GM12801 (cell line): ENCODE measurements around the gene SLC35B1.

ENCODE experiments used
- TF ChIP-seq, protein P1 (sequence below): IDR thresholded peaks from one replicate; pipeline ENCODE4 v1.5.1; 2011; ENCODE audit warnings: control low read depth; ENCODE audit not compliant: insufficient read length; ENCODE audit errors: extremely low read depth

SLC35B1 gene

GRCh38 chr17:49722066-49722465, 14.3 kb upstream of the SLC35B1 start:
- TF ChIP-seq, protein P1, sequence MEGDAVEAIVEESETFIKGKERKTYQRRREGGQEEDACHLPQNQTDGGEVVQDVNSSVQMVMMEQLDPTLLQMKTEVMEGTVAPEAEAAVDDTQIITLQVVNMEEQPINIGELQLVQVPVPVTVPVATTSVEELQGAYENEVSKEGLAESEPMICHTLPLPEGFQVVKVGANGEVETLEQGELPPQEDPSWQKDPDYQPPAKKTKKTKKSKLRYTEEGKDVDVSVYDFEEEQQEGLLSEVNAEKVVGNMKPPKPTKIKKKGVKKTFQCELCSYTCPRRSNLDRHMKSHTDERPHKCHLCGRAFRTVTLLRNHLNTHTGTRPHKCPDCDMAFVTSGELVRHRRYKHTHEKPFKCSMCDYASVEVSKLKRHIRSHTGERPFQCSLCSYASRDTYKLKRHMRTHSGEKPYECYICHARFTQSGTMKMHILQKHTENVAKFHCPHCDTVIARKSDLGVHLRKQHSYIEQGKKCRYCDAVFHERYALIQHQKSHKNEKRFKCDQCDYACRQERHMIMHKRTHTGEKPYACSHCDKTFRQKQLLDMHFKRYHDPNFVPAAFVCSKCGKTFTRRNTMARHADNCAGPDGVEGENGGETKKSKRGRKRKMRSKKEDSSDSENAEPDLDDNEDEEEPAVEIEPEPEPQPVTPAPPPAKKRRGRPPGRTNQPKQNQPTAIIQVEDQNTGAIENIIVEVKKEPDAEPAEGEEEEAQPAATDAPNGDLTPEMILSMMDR, result no peak

DNA sequence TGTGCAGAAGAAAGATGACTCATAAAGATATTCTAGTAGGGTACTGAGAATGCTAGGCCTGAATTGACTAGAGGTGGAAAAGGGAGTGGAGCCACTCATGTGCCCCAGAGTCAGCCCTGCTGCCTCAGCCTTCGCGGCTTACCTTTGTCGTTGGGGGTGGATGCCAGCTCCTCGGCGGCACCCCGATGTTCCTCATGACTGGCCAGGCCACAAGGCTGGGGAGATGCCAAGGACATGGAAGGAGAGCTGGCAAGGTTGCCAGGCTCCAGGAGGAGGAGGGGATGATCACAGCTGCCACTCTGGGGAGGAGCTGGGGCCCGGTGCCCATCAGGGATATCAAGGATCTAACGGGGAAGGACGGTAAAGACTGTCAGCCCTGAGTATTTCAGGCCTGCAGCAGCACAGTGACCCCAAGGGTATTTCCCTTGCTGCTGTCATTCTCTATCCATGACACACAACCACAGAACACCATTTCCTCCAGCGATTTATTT, 9.7 kb upstream of the SLC35B1 start:
- TF ChIP-seq, protein P1, result no peak

DNA sequence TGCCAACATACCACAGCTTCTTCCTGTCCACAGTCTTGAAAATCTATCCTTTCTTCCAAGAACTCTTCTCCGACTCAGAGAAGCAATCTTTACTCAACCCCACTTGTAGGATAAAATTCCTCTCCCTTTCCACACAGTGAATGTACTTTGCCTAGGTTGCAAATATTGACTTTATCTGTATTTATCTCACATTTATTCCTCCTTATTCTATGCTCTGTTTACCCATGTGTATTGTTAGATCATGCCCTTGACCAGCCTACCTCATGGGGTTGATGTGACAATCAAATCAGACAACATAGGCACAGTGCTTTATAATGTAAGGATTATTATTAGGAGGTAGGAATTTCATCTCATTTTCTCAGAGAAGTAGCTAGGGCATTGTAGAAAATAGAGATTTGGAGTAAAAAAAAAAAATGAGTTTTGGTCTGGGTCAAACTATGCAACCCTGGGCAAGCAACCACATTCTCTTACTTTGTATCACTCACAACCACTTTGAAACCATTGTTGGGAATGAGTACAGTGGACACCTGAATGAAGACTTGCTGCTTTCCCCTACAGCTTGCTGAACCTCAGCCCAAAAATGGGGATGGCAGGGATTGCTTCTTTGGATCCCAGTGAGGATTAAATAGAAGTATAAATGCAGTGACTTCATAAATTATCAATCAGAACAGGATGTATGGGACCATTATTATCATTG, 9.1 kb upstream of the SLC35B1 start:
- TF ChIP-seq, protein P1, result no peak

- TF ChIP-seq, protein P1, result no peak
These were observed 8.0 kb upstream of the SLC35B1 start for GRCh38 chr17:49715717-49716279.

DNA sequence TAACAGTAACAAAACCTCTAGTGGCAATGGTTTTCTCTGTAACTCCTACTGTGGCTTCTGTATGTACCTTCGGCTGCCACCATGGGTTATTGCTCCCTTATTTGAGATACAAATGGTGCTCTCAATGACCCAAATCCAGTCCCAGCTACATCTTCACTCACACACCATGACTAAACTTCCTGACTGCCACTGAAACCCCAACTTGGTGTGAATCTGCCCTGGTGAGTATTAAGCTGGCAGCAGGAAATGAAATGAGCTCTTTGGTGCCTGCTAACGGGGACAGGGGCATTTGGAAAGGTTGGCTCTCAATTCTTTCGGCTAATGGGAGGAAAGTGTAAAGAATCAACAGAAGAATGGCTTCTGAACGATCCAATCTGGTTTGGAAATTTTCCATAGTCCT, 7.5 kb upstream of the SLC35B1 start:
- TF ChIP-seq, protein P1, result no peak

DNA sequence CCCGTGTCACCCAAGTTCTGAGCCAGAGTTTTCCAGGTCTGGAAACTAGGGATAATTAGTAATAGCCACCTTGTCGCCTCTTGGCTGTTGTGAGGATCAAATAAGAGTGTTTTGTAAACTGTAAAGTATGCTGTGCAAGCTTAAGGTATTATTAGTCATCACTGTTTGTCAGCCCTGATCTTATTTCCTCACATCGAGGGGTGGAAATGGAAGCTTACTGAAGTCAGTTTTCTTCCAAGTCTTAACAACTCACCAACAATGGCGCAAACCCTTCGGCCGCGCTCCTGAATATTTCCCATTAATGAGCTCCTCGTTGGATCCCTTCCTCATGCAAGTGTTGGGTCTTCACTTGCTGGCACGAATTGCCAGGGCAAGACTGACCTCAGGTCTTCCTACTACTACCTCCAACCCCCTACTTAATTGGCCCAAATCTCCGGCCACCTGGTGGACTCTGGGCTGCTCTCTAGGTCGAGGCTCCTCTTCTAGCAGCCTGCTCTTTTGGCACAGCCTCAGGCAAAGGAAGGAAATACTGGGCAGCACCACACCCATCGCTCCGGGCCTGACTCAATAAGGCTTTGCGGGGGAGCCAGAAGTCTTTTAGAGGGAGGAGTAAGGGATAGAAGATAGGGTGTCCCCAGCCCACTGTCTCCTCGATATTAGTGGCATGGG, 885 bp upstream of the SLC35B1 start:
- TF ChIP-seq, protein P1, result no peak

GRCh38 chr17:49707246-49707607, 537 bp downstream of the SLC35B1 start:
- TF ChIP-seq, protein P1, result no peak
